Measurements from ENCODE around the gene EZR. TPM values are rescaled to one million over a fixed set of nuclear protein-coding genes. Genes with fewer than 3 reads are reported as not detected.
"Not testable (repeated sequence)": the region's sequence is repeated elsewhere in the genome, so short reads cannot be mapped to it uniquely, and the experiment has no call there.

EZR gene
- total RNA-seq, 2 donors from 2014 or later: 26.8 to 55.2 TPM

DNA sequence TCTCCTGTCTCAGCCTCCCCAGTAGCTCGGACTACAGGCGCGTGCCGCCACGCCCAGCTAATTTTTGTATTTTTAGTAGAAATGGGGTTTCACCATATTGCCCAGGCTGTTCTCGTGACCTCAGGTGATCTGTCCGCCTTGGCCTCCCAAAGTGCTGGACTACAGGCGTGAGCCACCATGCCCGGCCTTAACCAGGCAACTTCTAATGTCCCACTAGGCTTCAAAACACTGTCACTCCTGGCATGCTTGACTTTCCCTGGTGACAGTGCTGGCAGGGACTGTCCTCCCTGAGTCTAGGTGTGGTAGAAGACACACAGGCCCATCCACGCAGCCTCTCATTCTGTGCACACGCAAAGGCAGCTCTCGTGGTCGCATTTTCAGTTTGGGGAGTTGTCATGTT is 11.6 kb upstream of the EZR start:
- H3K9me3 ChIP-seq: no peaks in the 10 kb centered on the region
- no peak for DNase-seq (ENCODE audit: low spot score)
- H3K27me3 ChIP-seq (replicated peaks; ENCODE audit: insufficient read depth): no peaks in the 10 kb centered on the region
- no peak overlapping the region for H3K27ac ChIP-seq
- H3K4me3 ChIP-seq: no peak overlapping the region
- no peaks in the 10 kb centered on the region for H3K36me3 ChIP-seq
- no peak for ATAC-seq (ENCODE audit: insufficient number of reproducible peaks, low FRiP score, low read depth)
- H3K4me1 ChIP-seq (ENCODE audit: control insufficient read depth in 1 of 2, low read depth in 2 of 2): no peaks in the 10 kb centered on the region
- TF ChIP-seq, protein P1, sequence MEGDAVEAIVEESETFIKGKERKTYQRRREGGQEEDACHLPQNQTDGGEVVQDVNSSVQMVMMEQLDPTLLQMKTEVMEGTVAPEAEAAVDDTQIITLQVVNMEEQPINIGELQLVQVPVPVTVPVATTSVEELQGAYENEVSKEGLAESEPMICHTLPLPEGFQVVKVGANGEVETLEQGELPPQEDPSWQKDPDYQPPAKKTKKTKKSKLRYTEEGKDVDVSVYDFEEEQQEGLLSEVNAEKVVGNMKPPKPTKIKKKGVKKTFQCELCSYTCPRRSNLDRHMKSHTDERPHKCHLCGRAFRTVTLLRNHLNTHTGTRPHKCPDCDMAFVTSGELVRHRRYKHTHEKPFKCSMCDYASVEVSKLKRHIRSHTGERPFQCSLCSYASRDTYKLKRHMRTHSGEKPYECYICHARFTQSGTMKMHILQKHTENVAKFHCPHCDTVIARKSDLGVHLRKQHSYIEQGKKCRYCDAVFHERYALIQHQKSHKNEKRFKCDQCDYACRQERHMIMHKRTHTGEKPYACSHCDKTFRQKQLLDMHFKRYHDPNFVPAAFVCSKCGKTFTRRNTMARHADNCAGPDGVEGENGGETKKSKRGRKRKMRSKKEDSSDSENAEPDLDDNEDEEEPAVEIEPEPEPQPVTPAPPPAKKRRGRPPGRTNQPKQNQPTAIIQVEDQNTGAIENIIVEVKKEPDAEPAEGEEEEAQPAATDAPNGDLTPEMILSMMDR (IDR thresholded peaks at IDR 0.05): no peak

DNA sequence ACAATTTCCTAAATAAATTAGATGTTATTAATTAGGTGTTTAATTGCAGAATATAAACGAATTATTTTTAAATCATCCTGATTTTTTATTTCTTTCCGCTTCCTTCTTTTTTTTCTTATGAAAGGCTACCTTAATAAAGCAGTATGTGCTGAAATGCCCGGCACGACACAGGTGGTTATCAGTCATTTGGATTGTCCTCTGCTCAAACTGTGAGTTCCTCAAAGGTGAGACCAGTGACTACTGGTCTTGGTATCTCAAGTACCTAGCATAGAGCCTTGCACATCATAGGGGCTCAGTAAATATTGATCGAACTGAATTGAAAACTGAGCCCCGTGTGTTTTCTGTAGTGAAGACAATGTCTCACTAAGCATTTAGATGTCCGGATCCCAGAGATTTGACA is 9.6 kb upstream of the EZR start:
- no peak for ATAC-seq (ENCODE audit: insufficient number of reproducible peaks, low FRiP score, low read depth)
- H3K4me1 ChIP-seq (ENCODE audit: control insufficient read depth in 1 of 2, low read depth in 2 of 2): no peaks in the 10 kb centered on the region
- no peaks in the 10 kb centered on the region for H3K36me3 ChIP-seq
- DNase-seq (ENCODE audit: low spot score): no peak
- TF ChIP-seq, protein P1 (IDR thresholded peaks at IDR 0.05): no peak
- no peaks in the 10 kb centered on the region for H3K27me3 ChIP-seq (replicated peaks; ENCODE audit: insufficient read depth)
- H3K9me3 ChIP-seq: no peaks in the 10 kb centered on the region
- H3K4me3 ChIP-seq: no peak overlapping the region
- H3K27ac ChIP-seq: no peak overlapping the region

DNA sequence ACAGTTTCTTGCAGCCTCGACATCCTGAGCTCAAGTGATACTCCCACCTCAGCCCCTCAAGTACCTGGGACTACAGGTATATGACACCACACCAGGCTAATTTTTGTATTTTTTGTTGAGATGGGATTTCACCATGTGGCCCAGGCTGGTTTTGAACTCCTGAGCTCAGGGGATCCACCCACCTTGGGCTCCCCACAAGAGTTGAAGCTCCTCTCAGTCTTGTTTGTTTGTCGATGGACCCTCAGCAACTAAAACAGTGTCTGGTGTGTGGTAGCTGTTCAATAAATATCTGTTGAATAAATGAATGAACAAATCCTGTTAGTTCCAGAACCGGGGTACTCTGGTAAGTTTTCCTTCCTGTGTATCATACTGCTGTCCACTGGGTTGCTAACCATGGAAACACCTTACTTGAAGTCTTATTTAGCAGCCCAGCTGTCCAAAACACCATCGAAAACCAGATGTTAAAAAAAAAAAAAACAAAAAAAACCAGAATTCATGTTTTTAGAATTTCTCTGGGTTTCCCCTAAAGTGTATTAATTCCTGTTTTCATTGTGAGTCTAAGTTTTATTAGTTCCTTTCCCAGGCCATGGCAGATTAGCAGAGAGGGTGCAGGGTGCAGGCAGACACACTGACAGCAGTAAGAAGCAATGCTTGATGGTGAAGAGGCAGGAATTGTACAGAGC is 7.8 kb upstream of the EZR start:
- DNase-seq (ENCODE audit: low spot score) (no peak), ATAC-seq (ENCODE audit: insufficient number of reproducible peaks, low FRiP score, low read depth) (no peak)
- no peaks in the 10 kb centered on the region for H3K9me3 ChIP-seq
- H3K36me3 ChIP-seq: no peaks in the 10 kb centered on the region
- no peaks in the 10 kb centered on the region for H3K27me3 ChIP-seq (replicated peaks; ENCODE audit: insufficient read depth)
- H3K27ac ChIP-seq: no peak overlapping the region
- H3K4me1 ChIP-seq (ENCODE audit: control insufficient read depth in 1 of 2, low read depth in 2 of 2): no peaks in the 10 kb centered on the region
- TF ChIP-seq, protein P1 (IDR thresholded peaks at IDR 0.05): no peak
- H3K4me3 ChIP-seq: no peak overlapping the region

DNA sequence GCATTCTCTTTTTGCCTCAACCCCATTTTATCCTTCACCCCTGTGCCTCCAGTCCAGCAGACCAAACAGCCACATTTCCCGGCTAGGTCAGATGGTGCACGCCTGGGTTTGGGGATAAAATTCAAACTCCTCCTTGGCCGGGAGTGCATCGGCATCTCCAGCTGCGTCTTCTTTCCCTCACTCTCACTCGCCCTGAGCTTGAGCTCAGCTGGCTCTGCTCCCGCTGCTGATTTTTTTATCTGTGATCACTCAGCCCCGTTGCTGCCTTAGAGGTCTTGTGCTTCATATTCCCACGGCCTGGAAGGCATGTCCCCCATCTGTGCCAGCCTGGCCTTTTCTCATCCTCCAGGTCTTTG is 6.8 kb upstream of the EZR start:
- Histone ChIP-seq H3K36me3 (no peaks in the 10 kb centered on the region), H3K4me3 (no peak overlapping the region), H3K27ac (no peak overlapping the region), H3K4me1 (ENCODE audit: control insufficient read depth in 1 of 2, low read depth in 2 of 2) (no peaks in the 10 kb centered on the region), H3K27me3 (replicated peaks; ENCODE audit: insufficient read depth) (no peaks in the 10 kb centered on the region), H3K9me3 (no peaks in the 10 kb centered on the region)
- ATAC-seq (ENCODE audit: insufficient number of reproducible peaks, low FRiP score, low read depth): no peak
- TF ChIP-seq, protein P1 (IDR thresholded peaks at IDR 0.05): no peak
- no peak for DNase-seq (ENCODE audit: low spot score)

DNA sequence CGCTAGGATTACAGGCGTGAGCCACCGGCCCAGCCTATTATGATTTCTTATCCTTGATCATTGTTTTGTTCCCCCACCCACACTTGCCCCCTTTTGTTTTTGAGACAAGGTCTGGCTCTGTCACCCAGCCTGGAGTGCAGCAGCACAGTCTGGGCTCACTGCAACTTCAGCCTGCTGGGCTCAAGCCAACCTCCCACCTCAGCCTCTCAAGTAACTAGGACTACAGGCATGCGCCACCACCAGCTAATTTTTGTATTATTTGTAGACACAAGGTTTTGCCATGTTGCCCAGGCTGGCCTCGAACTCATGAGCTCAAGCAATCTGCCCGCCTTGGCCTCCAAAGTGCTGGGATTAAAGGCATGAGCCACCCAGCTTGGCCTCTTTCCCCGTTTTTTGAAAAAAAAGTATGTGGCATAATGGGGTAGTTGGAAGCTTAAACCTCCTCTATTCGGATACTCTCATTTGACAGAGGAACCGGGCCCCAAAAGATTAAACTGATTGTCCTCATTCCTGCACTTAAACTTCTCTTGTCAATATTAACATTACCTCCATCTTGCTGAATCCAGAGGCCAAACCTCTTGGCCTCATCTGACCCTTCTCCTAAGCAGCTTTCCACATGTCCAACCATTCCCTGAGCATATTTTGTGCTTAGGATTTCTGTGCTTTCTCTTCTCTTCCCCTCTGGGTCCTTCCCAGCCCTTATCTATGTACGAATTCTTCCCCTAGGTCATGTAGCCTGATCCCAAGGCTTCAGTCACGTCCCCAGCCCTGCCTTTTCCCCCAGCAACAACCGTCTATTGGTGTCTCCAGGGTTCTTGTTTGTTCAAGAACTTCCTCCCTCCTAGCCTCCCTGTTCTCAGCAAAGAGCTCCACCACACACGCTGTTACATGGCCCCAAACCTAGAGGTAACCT is 6.1 kb upstream of the EZR start:
- DNase-seq (ENCODE audit: low spot score): no peak
- Histone ChIP-seq H3K4me3 (no peak overlapping the region), H3K27me3 (replicated peaks; ENCODE audit: insufficient read depth) (no peaks in the 10 kb centered on the region), H3K36me3 (no peaks in the 10 kb centered on the region), H3K27ac (no peak overlapping the region), H3K4me1 (ENCODE audit: control insufficient read depth in 1 of 2, low read depth in 2 of 2) (no peaks in the 10 kb centered on the region), H3K9me3 (no peaks in the 10 kb centered on the region)
- no peak for ATAC-seq (ENCODE audit: insufficient number of reproducible peaks, low FRiP score, low read depth)
- TF ChIP-seq, protein P1 (IDR thresholded peaks at IDR 0.05): no peak

DNA sequence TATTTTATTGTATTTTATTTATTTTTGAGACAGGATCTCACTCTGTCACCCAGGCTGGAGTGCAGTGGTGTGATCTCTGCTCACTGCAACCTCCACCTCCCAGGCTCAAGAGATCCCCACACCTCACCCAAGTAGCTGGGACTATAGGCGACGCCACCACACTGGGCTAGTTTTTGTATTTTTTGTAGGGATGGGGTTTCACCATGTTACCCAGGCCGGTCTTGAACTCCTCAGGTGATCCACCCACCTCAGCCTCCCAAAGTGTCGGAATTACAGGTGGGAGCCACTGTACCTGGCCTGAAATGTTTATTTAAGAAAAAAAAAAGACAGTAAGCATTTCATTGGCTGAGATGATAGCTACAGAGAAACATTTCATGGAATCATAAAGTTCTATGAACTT is 4.4 kb upstream of the EZR start:
- not testable (repeated sequence) for H3K9me3 ChIP-seq; H3K36me3 ChIP-seq; H3K4me1 ChIP-seq (ENCODE audit: control insufficient read depth in 1 of 2, low read depth in 2 of 2); DNase-seq (ENCODE audit: low spot score); H3K27ac ChIP-seq; ATAC-seq (ENCODE audit: insufficient number of reproducible peaks, low FRiP score, low read depth); H3K4me3 ChIP-seq; H3K27me3 ChIP-seq (replicated peaks; ENCODE audit: insufficient read depth)
